OCI-LY7 (cell line): ENCODE results near the gene SERPINE2. TPM values are rescaled to one million over a fixed set of nuclear protein-coding genes. Genes with fewer than 3 reads are reported as not detected.

ENCODE experiments used
- BruUV-seq: library from RNA; stranded (reverse); fragments of 400-500 nt; replicated peaks from 2 replicates; lab custom pipeline; 2021; lab: Mats Ljungman, UMichigan
- CTCF ChIA-PET: fragments of 300-600 bp; sonication (Branson Sonifier 250); formaldehyde crosslinking; loops from one replicate; lab custom pipeline; 2022; ENCODE audit warnings: antibody characterized with exemption; ENCODE audit not compliant: unreplicated experiment; lab: Charles Lee
- POLR2A ChIA-PET: fragments of 300-600 bp; sonication (Branson Sonifier 250); formaldehyde crosslinking; loops from one replicate; lab custom pipeline; 2022; ENCODE audit warnings: antibody characterized with exemption; lab: Charles Lee
- DNase-seq: peaks from one replicate; pipeline ENCODE4 v3.0.0-alpha.2; 2015; ENCODE audit warnings: low spot score
- H2AFZ ChIP-seq: fragments of 200-600 bp; sonication (generic), shearing (Covaris generic); 2 replicates; pipeline ENCODE4 v1.6.1; 2014; ENCODE audit warnings: mild to moderate bottlenecking, antibody characterized with exemption, low read length, moderate library complexity
- H3K27ac ChIP-seq: fragments of 200-600 bp; sonication (generic); 2 replicates; pipeline ENCODE4 v1.5.1; 2014; ENCODE audit warnings: mixed run types, low read depth, mild to moderate bottlenecking, moderate library complexity, low read length, inconsistent platforms; ENCODE audit not compliant: poor library complexity, severe bottlenecking
- H3K36me3 ChIP-seq: fragments of 200-600 bp; sonication (generic); 2 replicates; pipeline ENCODE4 v1.6.1; 2014; ENCODE audit warnings: mild to moderate bottlenecking, antibody characterized with exemption, low read length, moderate library complexity, mixed read lengths; ENCODE audit not compliant: insufficient read depth
- H3K4me1 ChIP-seq: fragments of 200-600 bp; sonication (generic); 2 replicates; pipeline ENCODE4 v1.5.1; 2014; ENCODE audit warnings: mild to moderate bottlenecking, low read length; ENCODE audit not compliant: insufficient read depth, poor library complexity, severe bottlenecking
- H3K4me2 ChIP-seq: fragments of 200-600 bp; sonication (generic); 2 replicates; pipeline ENCODE4 v1.6.1; 2014; ENCODE audit warnings: mild to moderate bottlenecking, low read length
- H3K4me3 ChIP-seq: fragments of 200-600 bp; sonication (generic); 2 replicates; pipeline ENCODE4 v1.5.1; 2014; ENCODE audit warnings: mild to moderate bottlenecking, low read depth, low read length; ENCODE audit not compliant: poor library complexity, severe bottlenecking
- H3K79me2 ChIP-seq: fragments of 200-600 bp; sonication (generic); 2 replicates; pipeline ENCODE4 v1.6.1; 2016; ENCODE audit warnings: low read depth, mild to moderate bottlenecking, low read length, moderate library complexity, mixed read lengths; ENCODE audit not compliant: insufficient read depth
- H3K9me2 ChIP-seq: fragments of 200-600 bp; sonication (generic); 2 replicates; pipeline ENCODE4 v1.6.1; 2016; ENCODE audit warnings: mild to moderate bottlenecking, low read length, mixed read lengths; ENCODE audit not compliant: insufficient read depth
- H3K9me3 ChIP-seq: fragments of 200-600 bp; sonication (generic); 2 replicates; pipeline ENCODE4 v1.6.1; 2014; ENCODE audit warnings: mild to moderate bottlenecking, mixed run types, low read length, mixed read lengths
- H4K20me1 ChIP-seq: fragments of 200-600 bp; sonication (generic); 2 replicates; pipeline ENCODE4 v1.6.1; 2014; ENCODE audit warnings: mild to moderate bottlenecking, antibody characterized with exemption, low read length, moderate library complexity, mixed read lengths; ENCODE audit not compliant: insufficient read depth
- EZH2phosphoT487 ChIP-seq: fragments of 200-600 bp; sonication (generic); IDR thresholded peaks from 2 replicates; pipeline ENCODE4 v1.6.1; 2018; ENCODE audit warnings: low read depth, borderline replicate concordance, mild to moderate bottlenecking, mixed run types, antibody characterized with exemption, low read length, moderate library complexity, mixed read lengths
- intact Hi-C: fragments of 100-400 bp; cut with micrococcal nuclease; formaldehyde crosslinking; loops from one replicate; pipeline ENCODE4 v1.10.0; 2022; ENCODE audit not compliant: unreplicated experiment
- total RNA-seq, 2 experiments: library from RNA; depleted of rRNA in 1 of 2; stranded (reverse); fragments of >200 nt in 1 of 2; shearing (Covaris generic) in 1 of 2; gene quantifications; 2 replicates each; pipeline ENCODE4 v1.2.3, GENCODE V29; 2014 to 2022
- TF ChIP-seq, protein P1 (sequence below): fragments of 200-600 bp; sonication (generic); conservative IDR thresholded peaks from 2 replicates; pipeline ENCODE4 v1.5.1; 2014; ENCODE audit warnings: mild to moderate bottlenecking, antibody characterized with exemption, low read length, moderate library complexity, mixed read lengths

SERPINE2 gene
- total RNA-seq, 2 experiments from 2014 or later: not detected

DNA sequence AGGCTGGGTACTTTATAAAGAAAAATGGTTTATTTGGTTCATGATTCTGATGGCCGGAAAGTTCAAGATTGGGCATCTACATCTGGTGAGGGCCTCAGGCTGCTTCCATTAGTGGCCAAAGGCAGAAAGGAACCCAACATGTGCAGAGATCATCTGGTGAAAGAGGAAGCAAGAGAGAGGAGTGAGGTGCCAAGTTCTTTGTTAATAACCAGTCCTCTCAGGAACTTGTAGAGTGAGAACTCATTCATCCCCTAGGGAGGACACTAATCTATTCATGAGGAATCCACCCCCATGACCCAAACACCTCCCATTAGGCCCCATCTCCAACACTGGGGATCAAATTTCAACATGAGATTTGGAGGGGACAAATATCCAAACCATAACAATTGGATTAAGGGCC lies 17.8 kb upstream of the SERPINE2 start:
- POLR2A ChIA-PET: no interaction called here
- DNase-seq: no peak
- no peaks in the 10 kb centered on the region for H3K4me1 ChIP-seq
- no peaks in the 10 kb centered on the region for H3K79me2 ChIP-seq
- no peaks in the 10 kb centered on the region for H3K36me3 ChIP-seq
- no peaks in the 10 kb centered on the region for H4K20me1 ChIP-seq
- no peaks in the 10 kb centered on the region for H3K9me2 ChIP-seq
- CTCF ChIA-PET: no interaction called here
- no peak overlapping the region for H2AFZ ChIP-seq
- H3K4me3 ChIP-seq: no peak overlapping the region
- H3K27ac ChIP-seq: no peak overlapping the region
- BruUV-seq: no TSS peak
- H3K4me2 ChIP-seq: no peak overlapping the region
- TF ChIP-seq, protein P1, sequence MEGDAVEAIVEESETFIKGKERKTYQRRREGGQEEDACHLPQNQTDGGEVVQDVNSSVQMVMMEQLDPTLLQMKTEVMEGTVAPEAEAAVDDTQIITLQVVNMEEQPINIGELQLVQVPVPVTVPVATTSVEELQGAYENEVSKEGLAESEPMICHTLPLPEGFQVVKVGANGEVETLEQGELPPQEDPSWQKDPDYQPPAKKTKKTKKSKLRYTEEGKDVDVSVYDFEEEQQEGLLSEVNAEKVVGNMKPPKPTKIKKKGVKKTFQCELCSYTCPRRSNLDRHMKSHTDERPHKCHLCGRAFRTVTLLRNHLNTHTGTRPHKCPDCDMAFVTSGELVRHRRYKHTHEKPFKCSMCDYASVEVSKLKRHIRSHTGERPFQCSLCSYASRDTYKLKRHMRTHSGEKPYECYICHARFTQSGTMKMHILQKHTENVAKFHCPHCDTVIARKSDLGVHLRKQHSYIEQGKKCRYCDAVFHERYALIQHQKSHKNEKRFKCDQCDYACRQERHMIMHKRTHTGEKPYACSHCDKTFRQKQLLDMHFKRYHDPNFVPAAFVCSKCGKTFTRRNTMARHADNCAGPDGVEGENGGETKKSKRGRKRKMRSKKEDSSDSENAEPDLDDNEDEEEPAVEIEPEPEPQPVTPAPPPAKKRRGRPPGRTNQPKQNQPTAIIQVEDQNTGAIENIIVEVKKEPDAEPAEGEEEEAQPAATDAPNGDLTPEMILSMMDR: no peak
- TF ChIP-seq EZH2phosphoT487: no peak
- intact Hi-C loops: no loop called here
- no peaks in the 10 kb centered on the region for H3K9me3 ChIP-seq

DNA sequence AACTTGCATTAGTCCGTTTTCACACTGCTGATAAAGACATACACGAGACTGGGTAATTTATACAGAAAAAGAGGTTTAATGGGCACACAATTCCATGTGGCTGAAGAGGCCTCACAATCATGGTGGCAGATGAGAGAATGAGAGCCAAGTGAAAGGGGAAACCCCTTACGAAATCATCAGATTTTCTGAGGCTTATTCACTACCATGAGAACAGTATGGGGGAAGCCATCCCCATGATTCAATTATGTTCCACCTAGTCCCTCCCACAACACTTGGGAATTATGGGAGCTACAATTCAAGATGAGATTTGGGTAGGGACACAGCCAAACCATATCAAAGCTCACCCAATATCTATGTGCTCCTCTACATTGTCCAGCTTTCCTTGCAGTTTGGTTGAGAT lies 16.0 kb upstream of the SERPINE2 start:
- TF ChIP-seq EZH2phosphoT487: no peak
- TF ChIP-seq, protein P1: no peak
- no peaks in the 10 kb centered on the region for H4K20me1 ChIP-seq
- no peak overlapping the region for H3K4me3 ChIP-seq
- no TSS peak for BruUV-seq
- ChIA-PET CTCF (no interaction called here), POLR2A (interaction anchor here (0.6 kb wide), 2 partner anchors 232 to 1291 kb away, joined by 3 to 4 read pairs; no protein-coding TSS in a partner anchor)
- intact Hi-C loops: no loop called here
- no peaks in the 10 kb centered on the region for H3K79me2 ChIP-seq
- H3K4me2 ChIP-seq: no peak overlapping the region
- DNase-seq: no peak
- H3K9me2 ChIP-seq: no peaks in the 10 kb centered on the region
- no peaks in the 10 kb centered on the region for H3K36me3 ChIP-seq
- H3K9me3 ChIP-seq: no peaks in the 10 kb centered on the region
- H3K4me1 ChIP-seq: no peaks in the 10 kb centered on the region
- H3K27ac ChIP-seq: no peak overlapping the region
- H2AFZ ChIP-seq: no peak overlapping the region

GRCh38 chr2:224046752-224047151 lies 7.7 kb upstream of the SERPINE2 start:
- TF ChIP-seq, protein P1: no peak
- TF ChIP-seq EZH2phosphoT487: no peak
- no peak for DNase-seq
- POLR2A ChIA-PET: no interaction called here
- Histone ChIP-seq H3K4me3 (no peak overlapping the region), H3K4me2 (no peak overlapping the region), H3K36me3 (no peaks in the 10 kb centered on the region), H3K9me2 (no peaks in the 10 kb centered on the region), H4K20me1 (no peaks in the 10 kb centered on the region), H3K9me3 (no peaks in the 10 kb centered on the region), H3K4me1 (no peaks in the 10 kb centered on the region), H3K79me2 (no peaks in the 10 kb centered on the region), H3K27ac (no peak overlapping the region), H2AFZ (no peak overlapping the region)
- CTCF ChIA-PET: no interaction called here
- intact Hi-C loops: no loop called here
- no TSS peak for BruUV-seq
